Type B pancreatic cell (in vitro differentiated cells): ENCODE data around the gene C1QL1. TPM values are rescaled to one million over a fixed set of nuclear protein-coding genes. Genes with fewer than 3 reads are reported as not detected.

Source experiments
- DNase-seq: peaks from one replicate; pipeline ENCODE4 v3.0.0; 2021; ENCODE audit warnings: mixed read lengths; ENCODE audit not compliant: unreplicated experiment; ENCODE audit errors: extremely low spot score
- H3K27ac Mint-ChIP-seq: 2 replicates; pipeline ENCODE4 v1.8.0; 2021; ENCODE audit warnings: mild to moderate bottlenecking, mixed read lengths
- H3K27me3 Mint-ChIP-seq: 2 replicates; pipeline ENCODE4 v1.8.0; 2021; ENCODE audit warnings: mixed read lengths
- H3K36me3 Mint-ChIP-seq: 2 replicates; pipeline ENCODE4 v1.8.0; 2021; ENCODE audit warnings: mixed read lengths
- H3K4me1 Mint-ChIP-seq: one replicate; pipeline ENCODE4 v1.8.0; 2021; ENCODE audit warnings: mixed read lengths; ENCODE audit not compliant: unreplicated experiment
- H3K4me3 Mint-ChIP-seq: 2 replicates; pipeline ENCODE4 v1.8.0; 2021; ENCODE audit warnings: mild to moderate bottlenecking, mixed read lengths
- H3K9me3 Mint-ChIP-seq: 2 replicates; pipeline ENCODE4 v1.8.0; 2021; ENCODE audit warnings: mixed read lengths
- CTCF ChIP-seq: fragments of 200-600 bp; sonication (generic); conservative IDR thresholded peaks from 2 replicates; pipeline ENCODE4 v1.5.0; 2021; ENCODE audit warnings: antibody characterized with exemption, mild to moderate bottlenecking
- total RNA-seq: library from RNA; stranded (reverse); gene quantifications from 2 replicates; pipeline ENCODE4 v1.2.1, GENCODE V29; 2021; ENCODE audit warnings: low replicate concordance

Gene C1QL1
- total RNA-seq, 1 donor from 2014 or later: 15.6 TPM

GRCh38 chr17:44933824-44934744, 34.0 kb downstream of the C1QL1 start:
- H3K4me1 Mint-ChIP-seq: no peaks in the 10 kb centered on the region
- no peak for DNase-seq
- H3K4me3 Mint-ChIP-seq: no peak overlapping the region
- no peaks in the 10 kb centered on the region for H3K9me3 Mint-ChIP-seq
- H3K27me3 Mint-ChIP-seq: no peaks in the 10 kb centered on the region
- TF ChIP-seq CTCF: no peak
- H3K27ac Mint-ChIP-seq: no peak overlapping the region
- H3K36me3 Mint-ChIP-seq: peaks cover 18% of the 10 kb centered on the region

- Mint-ChIP-seq H3K36me3 (peaks cover 13% of the 10 kb centered on the region), H3K27me3 (no peaks in the 10 kb centered on the region), H3K4me1 (no peaks in the 10 kb centered on the region), H3K9me3 (no peaks in the 10 kb centered on the region), H3K4me3 (no peak overlapping the region), H3K27ac (no peak overlapping the region)
- no peak for TF ChIP-seq CTCF
- no peak for DNase-seq
Measured at GRCh38 chr17:44932787-44933097, 35.4 kb downstream of the C1QL1 start.

- peaks cover 11% of the 10 kb centered on the region for H3K36me3 Mint-ChIP-seq
- DNase-seq: no peak
- H3K27ac Mint-ChIP-seq: no peak overlapping the region
- H3K27me3 Mint-ChIP-seq: no peaks in the 10 kb centered on the region
- TF ChIP-seq CTCF: no peak
- no peaks in the 10 kb centered on the region for H3K4me1 Mint-ChIP-seq
- H3K4me3 Mint-ChIP-seq: no peak overlapping the region
- H3K9me3 Mint-ChIP-seq: no peaks in the 10 kb centered on the region
Measured at GRCh38 chr17:44932096-44932786, 35.9 kb downstream of the C1QL1 start.

- Mint-ChIP-seq H3K4me1 (no peaks in the 10 kb centered on the region), H3K4me3 (no peak overlapping the region), H3K36me3 (peaks cover 9% of the 10 kb centered on the region), H3K27me3 (no peaks in the 10 kb centered on the region), H3K9me3 (no peaks in the 10 kb centered on the region), H3K27ac (no peak overlapping the region)
- no peak for DNase-seq
- TF ChIP-seq CTCF: no peak
Measured at GRCh38 chr17:44931376-44931775, 36.7 kb downstream of the C1QL1 start.

GRCh38 chr17:44930667-44931066, 37.4 kb downstream of the C1QL1 start:
- no peak for DNase-seq
- no peak for TF ChIP-seq CTCF

More at GRCh38 chr17:44930667-44931066, 37.4 kb downstream of the C1QL1 start:
- Mint-ChIP-seq H3K27ac (no peak overlapping the region), H3K9me3 (no peaks in the 10 kb centered on the region), H3K4me1 (no peaks in the 10 kb centered on the region), H3K36me3 (peaks cover 10% of the 10 kb centered on the region), H3K27me3 (no peaks in the 10 kb centered on the region), H3K4me3 (no peak overlapping the region)
